Astrocyte (in vitro differentiated cells and primary cell): Measurements from ENCODE around the gene GABRB1. TPM values are rescaled to one million over a fixed set of nuclear protein-coding genes. Genes with fewer than 3 reads are reported as not detected.

Experiments used
- DNase-seq: peaks from one replicate; pipeline ENCODE4 v3.0.0-alpha.2; 2010; ENCODE audit warnings: low read depth
- FAIRE-seq: peaks from 2 replicates; lab custom pipeline; 2011; peaks lifted over from hg19 to GRCh38; lab: Jason Lieb, UNC
- H2AFZ ChIP-seq: 2 replicates; pipeline ENCODE4 v1.6.0; 2012; ENCODE audit warnings: low read depth, low read length, inconsistent platforms
- H3K27ac ChIP-seq: 2 replicates; pipeline ENCODE4 v1.5.1; 2011; ENCODE audit warnings: low read depth, low read length, inconsistent platforms
- H3K27me3 ChIP-seq: 2 replicates; pipeline ENCODE4 v1.6.0; 2011; ENCODE audit warnings: low read length, inconsistent platforms; ENCODE audit not compliant: insufficient read depth
- H3K36me3 ChIP-seq: 2 replicates; pipeline ENCODE4 v1.5.1; 2011; ENCODE audit warnings: low read length, inconsistent platforms; ENCODE audit not compliant: insufficient read depth
- H3K4me1 ChIP-seq: 2 replicates; pipeline ENCODE4 v1.5.1; 2011; ENCODE audit warnings: low read length, inconsistent platforms; ENCODE audit not compliant: insufficient read depth
- H3K4me2 ChIP-seq: 2 replicates; pipeline ENCODE4 v1.6.0; 2012; ENCODE audit warnings: low read length, inconsistent platforms
- H3K4me3 ChIP-seq: 2 replicates; pipeline ENCODE4 v1.5.1; 2011; ENCODE audit warnings: low read depth, mild to moderate bottlenecking, low read length, inconsistent platforms; ENCODE audit not compliant: insufficient read depth
- H3K79me2 ChIP-seq: 2 replicates; pipeline ENCODE4 v1.6.0; 2012; ENCODE audit warnings: mild to moderate bottlenecking, low read length, inconsistent platforms; ENCODE audit not compliant: insufficient read depth
- H3K9ac ChIP-seq: 2 replicates; pipeline ENCODE4 v1.6.0; 2012; ENCODE audit warnings: mild to moderate bottlenecking, low read length, inconsistent platforms
- H3K9me3 ChIP-seq: 2 replicates; pipeline ENCODE4 v1.5.1; 2012; ENCODE audit warnings: low read depth, mild to moderate bottlenecking, low read length, inconsistent platforms; ENCODE audit not compliant: insufficient read depth
- H4K20me1 ChIP-seq: 2 replicates; pipeline ENCODE4 v1.6.0; 2012; ENCODE audit warnings: low read length, inconsistent platforms; ENCODE audit not compliant: insufficient read depth
- H3K27ac Mint-ChIP-seq: one replicate; pipeline ENCODE4 v1.8.0; 2021; ENCODE audit warnings: mild to moderate bottlenecking, mixed read lengths; ENCODE audit not compliant: unreplicated experiment
- H3K27me3 Mint-ChIP-seq: one replicate; pipeline ENCODE4 v1.8.0; 2021; ENCODE audit warnings: low read depth, mixed read lengths; ENCODE audit not compliant: unreplicated experiment
- H3K36me3 Mint-ChIP-seq: one replicate; pipeline ENCODE4 v1.8.0; 2021; ENCODE audit warnings: low read depth, mixed read lengths; ENCODE audit not compliant: unreplicated experiment
- H3K4me1 Mint-ChIP-seq: one replicate; pipeline ENCODE4 v1.8.0; 2021; ENCODE audit warnings: low read depth, mixed read lengths; ENCODE audit not compliant: unreplicated experiment
- H3K4me3 Mint-ChIP-seq: one replicate; pipeline ENCODE4 v1.8.0; 2021; ENCODE audit warnings: mild to moderate bottlenecking, moderate library complexity, mixed read lengths; ENCODE audit not compliant: unreplicated experiment
- H3K9me3 Mint-ChIP-seq: one replicate; pipeline ENCODE4 v1.8.0; 2021; ENCODE audit warnings: mild to moderate bottlenecking, mixed read lengths; ENCODE audit not compliant: unreplicated experiment
- EZH2 ChIP-seq: IDR thresholded peaks from 2 replicates; pipeline ENCODE4 v1.6.1; 2012; ENCODE audit warnings: mild to moderate bottlenecking, low read length, inconsistent platforms; ENCODE audit not compliant: insufficient read depth
- total RNA-seq: library from RNA; stranded (reverse); gene quantifications from 2 replicates; pipeline ENCODE4 v1.2.1, GENCODE V29; 2021
- TF ChIP-seq, protein P1 (sequence below): IDR thresholded peaks from 2 replicates; pipeline ENCODE4 v1.5.1; 2011; ENCODE audit warnings: low read depth, mild to moderate bottlenecking, inconsistent platforms, low read length, moderate library complexity; ENCODE audit not compliant: insufficient read depth

The GABRB1 gene
- total RNA-seq, 1 donor from 2014 or later = not detected

DNA sequence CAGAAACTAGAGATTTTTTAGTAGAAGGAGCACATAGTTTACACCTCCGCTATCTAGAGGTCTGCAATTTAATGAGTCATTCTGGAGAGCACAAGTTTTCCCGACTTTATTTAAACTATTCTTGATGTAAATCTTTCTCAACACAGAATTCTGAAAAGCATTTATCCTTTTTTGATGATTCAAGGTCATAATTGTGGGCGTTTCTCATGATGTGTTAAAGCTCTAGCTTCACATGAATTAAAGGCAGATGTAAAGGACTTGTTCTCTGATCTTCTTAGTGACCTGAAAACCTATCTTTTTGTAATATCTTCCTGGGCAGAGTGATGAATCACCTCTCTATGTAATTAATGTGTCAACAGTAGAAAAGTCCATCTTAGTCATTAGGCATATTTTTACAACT lies 303.3 kb downstream of the GABRB1 start:
- no peak overlapping the region for H3K27ac ChIP-seq
- no peak for TF ChIP-seq EZH2
- TF ChIP-seq, protein P1, sequence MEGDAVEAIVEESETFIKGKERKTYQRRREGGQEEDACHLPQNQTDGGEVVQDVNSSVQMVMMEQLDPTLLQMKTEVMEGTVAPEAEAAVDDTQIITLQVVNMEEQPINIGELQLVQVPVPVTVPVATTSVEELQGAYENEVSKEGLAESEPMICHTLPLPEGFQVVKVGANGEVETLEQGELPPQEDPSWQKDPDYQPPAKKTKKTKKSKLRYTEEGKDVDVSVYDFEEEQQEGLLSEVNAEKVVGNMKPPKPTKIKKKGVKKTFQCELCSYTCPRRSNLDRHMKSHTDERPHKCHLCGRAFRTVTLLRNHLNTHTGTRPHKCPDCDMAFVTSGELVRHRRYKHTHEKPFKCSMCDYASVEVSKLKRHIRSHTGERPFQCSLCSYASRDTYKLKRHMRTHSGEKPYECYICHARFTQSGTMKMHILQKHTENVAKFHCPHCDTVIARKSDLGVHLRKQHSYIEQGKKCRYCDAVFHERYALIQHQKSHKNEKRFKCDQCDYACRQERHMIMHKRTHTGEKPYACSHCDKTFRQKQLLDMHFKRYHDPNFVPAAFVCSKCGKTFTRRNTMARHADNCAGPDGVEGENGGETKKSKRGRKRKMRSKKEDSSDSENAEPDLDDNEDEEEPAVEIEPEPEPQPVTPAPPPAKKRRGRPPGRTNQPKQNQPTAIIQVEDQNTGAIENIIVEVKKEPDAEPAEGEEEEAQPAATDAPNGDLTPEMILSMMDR = no peak

DNA sequence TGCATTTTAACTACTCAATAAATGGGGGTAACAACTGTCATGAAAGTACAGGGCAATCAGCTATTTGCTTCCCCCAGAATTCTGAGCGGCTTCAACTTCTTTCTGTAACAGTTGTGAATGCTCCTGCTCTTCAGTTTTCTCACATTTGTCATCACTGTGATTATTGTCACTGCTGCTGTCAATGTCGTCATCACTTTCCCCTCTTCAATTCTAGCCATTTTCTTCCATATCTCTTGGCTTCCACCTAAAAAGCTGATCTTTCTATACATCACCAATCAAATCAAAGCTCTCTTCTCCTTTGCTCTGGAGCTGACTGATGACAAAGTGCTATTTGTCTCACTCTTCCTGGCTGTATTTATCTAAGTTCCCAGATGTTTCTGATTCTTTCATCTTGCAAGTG lies 306.5 kb downstream of the GABRB1 start:
- Histone ChIP-seq H3K4me3 (no peak overlapping the region), H3K27ac (no peak overlapping the region), H3K79me2 (no peaks in the 10 kb centered on the region), H3K4me1 (no peaks in the 10 kb centered on the region), H4K20me1 (no peaks in the 10 kb centered on the region), H3K9me3 (no peaks in the 10 kb centered on the region), H3K27me3 (no peaks in the 10 kb centered on the region), H3K36me3 (no peaks in the 10 kb centered on the region), H3K9ac (no peak overlapping the region), H3K4me2 (no peak overlapping the region), H2AFZ (no peak overlapping the region)
- FAIRE-seq = no peak
- no peak for DNase-seq
- H3K4me1 Mint-ChIP-seq = peaks cover 4% of the 10 kb centered on the region
- H3K36me3 Mint-ChIP-seq = no peaks in the 10 kb centered on the region
- no peaks in the 10 kb centered on the region for H3K27me3 Mint-ChIP-seq
- H3K27ac Mint-ChIP-seq = no peak overlapping the region
- H3K9me3 Mint-ChIP-seq = no peaks in the 10 kb centered on the region
- no peak overlapping the region for H3K4me3 Mint-ChIP-seq
- TF ChIP-seq, protein P1 = no peak
- no peak for TF ChIP-seq EZH2

More for the DNA sequence above, 303.3 kb downstream of the GABRB1 start:
- Histone ChIP-seq H3K9ac (no peak overlapping the region), H3K9me3 (no peaks in the 10 kb centered on the region), H3K4me2 (peak overlapping the region; percentile 23), H3K27me3 (no peaks in the 10 kb centered on the region), H3K4me1 (no peaks in the 10 kb centered on the region), H4K20me1 (no peaks in the 10 kb centered on the region), H3K4me3 (no peak overlapping the region), H2AFZ (no peak overlapping the region), H3K79me2 (no peaks in the 10 kb centered on the region), H3K36me3 (no peaks in the 10 kb centered on the region)
- H3K27ac Mint-ChIP-seq = no peak overlapping the region
- DNase-seq (peak; percentile 60), FAIRE-seq (no peak)
- no peaks in the 10 kb centered on the region for H3K9me3 Mint-ChIP-seq
- H3K4me1 Mint-ChIP-seq = peaks cover 4% of the 10 kb centered on the region
- no peaks in the 10 kb centered on the region for H3K36me3 Mint-ChIP-seq
- H3K27me3 Mint-ChIP-seq = no peaks in the 10 kb centered on the region
- no peak overlapping the region for H3K4me3 Mint-ChIP-seq

GRCh38 chr4:47340914-47341313 lies 309.5 kb downstream of the GABRB1 start:
- no peak for DNase-seq
- no peaks in the 10 kb centered on the region for H3K27me3 ChIP-seq
- no peaks in the 10 kb centered on the region for H3K27me3 Mint-ChIP-seq
- H3K9ac ChIP-seq = no peak overlapping the region
- no peak overlapping the region for H3K27ac ChIP-seq
- H3K4me1 Mint-ChIP-seq = no peaks in the 10 kb centered on the region
- H3K36me3 ChIP-seq = no peaks in the 10 kb centered on the region
- no peaks in the 10 kb centered on the region for H4K20me1 ChIP-seq
- H3K9me3 Mint-ChIP-seq = no peaks in the 10 kb centered on the region
- no peaks in the 10 kb centered on the region for H3K4me1 ChIP-seq
- no peak overlapping the region for H3K4me2 ChIP-seq
- H3K9me3 ChIP-seq = no peaks in the 10 kb centered on the region
- no peak for FAIRE-seq
- H3K36me3 Mint-ChIP-seq = no peaks in the 10 kb centered on the region
- no peak overlapping the region for H3K4me3 Mint-ChIP-seq
- H3K79me2 ChIP-seq = no peaks in the 10 kb centered on the region
- H3K27ac Mint-ChIP-seq = no peak overlapping the region
- no peak overlapping the region for H2AFZ ChIP-seq
- TF ChIP-seq EZH2 = no peak
- TF ChIP-seq, protein P1 = no peak
- no peak overlapping the region for H3K4me3 ChIP-seq
